Colon (tissue), 2 donors: ENCODE measurements around the gene MSMO1.
"Not testable (repeated sequence)": the region's sequence is repeated elsewhere in the genome, so short reads cannot be mapped to it uniquely, and the experiment has no call there.

Source experiments
- FAIRE-seq: peaks from 2 replicates; lab custom pipeline; 2012; peaks lifted over from hg19 to GRCh38; lab: Jason Lieb, UNC
- donor health status: control.
- donor health status: control.

MSMO1 gene

DNA sequence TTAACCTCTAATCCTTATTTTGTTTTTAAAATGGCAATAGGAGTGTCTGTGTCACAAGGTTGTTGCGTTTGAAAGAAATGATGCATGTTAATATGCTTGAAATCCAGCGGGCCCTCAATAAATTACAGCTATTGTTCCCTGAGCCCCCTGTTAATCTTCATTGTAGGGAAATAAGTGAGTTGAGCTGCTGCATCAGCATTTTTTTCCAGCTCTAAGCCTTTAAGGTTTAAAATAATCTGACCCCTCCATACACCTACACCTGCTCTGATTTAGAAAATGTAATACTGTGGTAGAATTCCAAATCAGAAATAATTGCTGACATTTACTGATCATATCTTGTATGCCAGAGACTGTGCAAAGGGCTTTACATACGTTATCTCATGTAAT is 2.6 kb upstream of the MSMO1 start:
- no peak for FAIRE-seq

GRCh38 chr4:165325732-165326512 is 1.5 kb upstream of the MSMO1 start:
- no peak for FAIRE-seq

- no peak for FAIRE-seq
Measured at GRCh38 chr4:165326831-165327210, 648 bp upstream of the MSMO1 start.

- FAIRE-seq, result no peak
Measured at GRCh38 chr4:165328101-165328425, 594 bp downstream of the MSMO1 start.

DNA sequence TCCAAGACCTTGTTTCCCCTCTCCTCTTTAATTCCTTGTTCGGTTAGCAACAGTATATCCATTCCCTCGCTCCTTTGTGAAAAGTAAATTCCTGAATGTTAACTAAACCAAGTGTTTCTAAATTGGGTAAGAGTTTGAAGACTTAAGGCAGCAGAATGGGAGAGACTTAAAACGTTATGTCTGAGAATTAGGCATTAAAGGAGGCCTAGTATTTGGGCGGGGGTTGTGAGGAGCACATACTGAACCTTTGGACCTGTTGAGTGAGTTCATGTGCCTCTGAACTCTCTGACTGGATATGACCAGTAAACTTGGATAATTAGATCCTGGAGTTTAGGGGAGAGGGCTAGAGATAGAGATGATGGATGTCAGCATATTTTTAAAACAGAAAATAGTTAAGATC is 1.2 kb downstream of the MSMO1 start:
- no peak for FAIRE-seq

DNA sequence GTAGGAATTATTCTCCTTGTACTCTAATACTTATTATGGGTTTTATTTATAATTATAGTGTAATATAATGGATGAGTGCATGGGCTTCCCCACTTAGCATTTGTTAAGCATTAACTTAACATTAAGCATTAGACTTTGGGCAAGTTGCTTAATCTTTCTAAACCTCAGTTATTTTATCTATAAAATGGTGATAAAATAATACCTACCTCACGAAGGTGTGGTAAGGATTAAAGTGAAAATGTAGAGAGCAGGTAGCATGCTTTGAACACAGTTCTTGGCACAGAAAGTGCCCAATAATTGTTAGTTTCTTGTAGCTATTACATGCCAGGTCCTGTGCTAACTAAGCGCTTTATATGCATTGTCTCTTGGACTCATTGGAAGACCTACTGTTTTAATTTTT is 2.6 kb downstream of the MSMO1 start:
- no peak for FAIRE-seq

GRCh38 chr4:165330666-165331065 is 3.2 kb downstream of the MSMO1 start:
- no peak for FAIRE-seq

DNA sequence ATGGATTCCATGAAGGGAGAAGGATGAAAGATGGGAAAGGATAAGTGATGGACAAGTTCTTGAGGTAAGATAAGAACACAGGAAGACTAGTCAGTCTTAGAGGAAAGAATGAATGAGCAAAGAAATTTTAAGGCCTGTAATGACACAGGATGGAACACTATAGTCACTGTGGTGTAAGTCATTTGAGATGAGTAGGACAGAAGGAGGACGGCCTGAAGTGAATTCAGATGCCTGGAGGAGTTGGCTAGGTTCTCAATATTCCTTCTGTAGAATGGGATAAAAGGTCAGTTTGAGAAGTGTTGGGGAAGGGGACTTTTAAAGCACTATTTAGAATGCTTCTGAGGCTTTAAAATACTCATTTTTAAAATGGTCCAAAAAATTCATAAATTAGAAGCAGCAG is 3.9 kb downstream of the MSMO1 start:
- FAIRE-seq, result no peak

- FAIRE-seq, result no peak
Measured at GRCh38 chr4:165331823-165332222, 4.4 kb downstream of the MSMO1 start.

DNA sequence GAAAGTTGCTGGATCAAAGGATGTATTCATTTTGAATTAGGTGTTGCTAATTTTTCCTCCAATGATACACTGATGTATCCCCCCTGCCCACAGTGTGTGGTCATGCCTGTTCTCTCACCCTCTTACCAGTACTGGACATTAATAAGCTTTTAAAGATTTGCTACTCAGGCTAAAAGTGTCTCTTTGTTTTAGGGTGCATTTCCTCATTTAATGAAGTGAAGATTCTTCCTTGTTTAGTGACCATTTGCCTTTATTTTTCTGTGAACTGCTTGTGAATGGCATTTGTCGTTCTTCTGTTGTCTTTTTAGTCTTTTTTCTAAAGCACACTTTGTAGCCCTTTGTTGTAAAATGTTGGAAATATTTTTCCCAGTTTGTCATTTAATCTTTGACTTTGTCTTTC is 5.0 kb downstream of the MSMO1 start:
- no peak for FAIRE-seq

DNA sequence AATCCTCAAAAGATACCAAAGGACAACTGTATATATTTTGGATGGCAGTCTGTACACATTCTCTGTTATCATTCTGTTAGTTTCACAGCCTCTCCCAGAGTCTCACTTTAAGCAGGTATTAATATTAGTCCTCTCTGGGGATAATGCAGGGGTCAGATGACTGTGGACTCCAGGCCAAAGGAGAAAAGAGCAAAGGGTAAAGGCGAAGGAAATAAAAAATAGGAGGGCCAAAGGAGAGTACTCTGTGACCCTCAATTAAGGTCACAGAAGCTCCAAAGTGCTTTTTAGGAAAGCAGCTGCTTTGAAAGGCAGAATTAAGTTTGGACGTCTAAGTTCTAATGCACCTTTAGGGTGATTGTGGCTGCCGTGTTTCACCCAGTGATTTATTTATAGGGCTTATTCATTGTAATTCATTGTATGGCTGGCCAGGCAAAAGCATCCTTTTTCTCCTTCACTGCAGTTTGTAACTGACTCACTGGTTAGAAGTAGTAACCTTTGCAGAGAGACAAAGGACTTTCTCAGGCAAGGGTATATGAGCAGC is 7.8 kb downstream of the MSMO1 start:
- no peak for FAIRE-seq

- no peak for FAIRE-seq
Measured at GRCh38 chr4:165336743-165337142, 9.3 kb downstream of the MSMO1 start.

DNA sequence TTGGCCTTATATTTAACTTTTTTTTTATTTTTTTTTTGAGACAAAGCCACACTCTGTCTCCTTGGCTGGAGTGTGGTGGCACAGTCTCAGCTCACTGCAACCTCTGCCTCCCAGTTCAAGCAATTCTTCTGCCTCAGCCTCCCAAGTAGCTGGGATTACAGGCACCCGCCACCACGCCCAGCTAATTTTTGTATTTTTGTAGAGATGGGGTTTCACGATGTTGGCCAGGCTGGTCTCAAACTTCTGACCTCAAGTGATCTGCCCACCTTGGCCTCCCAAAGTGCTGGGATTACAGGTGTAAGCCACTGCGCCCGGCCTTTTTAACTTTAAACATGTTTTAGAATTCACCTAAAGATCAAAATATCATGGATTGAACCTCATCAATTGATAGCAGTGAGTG is 14.9 kb downstream of the MSMO1 start:
- FAIRE-seq, result not testable (repeated sequence)

DNA sequence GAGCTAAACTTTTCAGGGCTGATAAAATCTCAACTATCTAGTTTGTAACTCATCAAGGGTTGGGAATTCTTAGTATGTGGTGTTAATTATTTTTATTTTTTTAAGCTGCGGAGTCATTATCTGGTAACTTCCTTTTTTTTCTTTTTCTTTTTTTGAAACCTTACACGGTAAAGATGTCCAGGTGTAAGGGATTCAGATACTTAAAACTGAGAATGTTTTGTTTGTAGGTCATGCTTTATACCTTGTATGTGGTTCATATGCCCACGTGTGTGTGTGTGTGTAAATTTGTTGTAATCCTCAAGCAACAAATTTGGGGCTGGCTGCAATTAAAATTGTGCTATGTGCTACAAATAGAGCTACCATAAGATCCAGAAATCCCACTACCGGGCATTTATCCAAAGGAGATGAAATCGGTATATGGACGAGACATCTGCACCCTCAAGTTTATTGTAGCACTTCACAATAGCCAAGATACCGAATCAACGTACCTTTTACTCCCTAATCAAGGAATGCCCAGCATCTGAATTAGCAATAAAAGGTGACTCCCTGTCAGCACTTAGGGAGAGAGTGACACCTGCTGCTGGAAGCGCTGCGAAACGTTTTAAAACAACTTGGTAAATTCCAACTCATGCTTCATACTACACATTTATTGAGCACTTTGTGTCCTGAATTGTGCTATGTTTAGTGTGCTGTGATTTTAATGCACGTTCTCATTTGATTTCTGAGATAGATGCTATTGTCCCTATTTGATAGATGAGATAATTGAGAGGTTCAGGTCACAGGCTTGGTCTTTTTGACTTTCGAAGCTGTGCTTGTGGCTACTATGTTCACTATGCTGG is 16.1 kb downstream of the MSMO1 start:
- no peak for FAIRE-seq

DNA sequence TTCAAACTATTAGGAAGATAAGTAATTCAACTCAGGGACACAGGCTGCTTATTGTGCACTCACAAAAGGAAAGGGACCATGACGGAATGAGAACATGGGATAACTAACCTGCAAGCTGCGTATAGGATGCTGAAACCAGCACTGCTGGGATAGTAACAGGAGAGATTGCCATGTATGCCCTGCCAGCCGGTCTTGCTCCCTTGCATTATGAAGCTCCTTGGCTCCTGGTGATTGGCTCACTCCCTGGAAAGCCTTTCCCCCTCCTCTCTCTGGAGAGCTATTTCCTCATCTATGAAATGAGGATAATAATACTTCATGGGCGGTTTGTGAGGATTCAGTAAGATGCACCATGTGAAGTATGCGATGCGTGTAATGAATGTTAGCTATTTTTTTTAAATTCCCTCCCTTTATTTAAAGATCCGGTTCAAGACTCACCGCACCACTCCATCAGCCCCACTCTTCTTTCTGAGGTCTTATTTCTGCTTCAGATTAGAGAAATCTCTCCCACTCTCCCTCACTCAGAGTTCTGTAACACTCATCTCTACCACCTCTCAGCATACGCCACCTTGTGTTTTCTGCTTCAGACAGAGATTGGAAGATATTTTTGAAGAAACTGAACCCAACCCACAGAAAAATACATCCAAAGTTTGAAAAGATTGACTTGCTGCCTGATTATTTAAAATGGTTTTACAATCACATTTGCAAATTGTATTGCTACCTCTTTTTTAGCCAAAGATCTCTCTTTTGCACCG is 18.4 kb downstream of the MSMO1 start:
- FAIRE-seq, result no peak

- no peak for FAIRE-seq
Measured at GRCh38 chr4:165347647-165348569, 20.4 kb downstream of the MSMO1 start.

DNA sequence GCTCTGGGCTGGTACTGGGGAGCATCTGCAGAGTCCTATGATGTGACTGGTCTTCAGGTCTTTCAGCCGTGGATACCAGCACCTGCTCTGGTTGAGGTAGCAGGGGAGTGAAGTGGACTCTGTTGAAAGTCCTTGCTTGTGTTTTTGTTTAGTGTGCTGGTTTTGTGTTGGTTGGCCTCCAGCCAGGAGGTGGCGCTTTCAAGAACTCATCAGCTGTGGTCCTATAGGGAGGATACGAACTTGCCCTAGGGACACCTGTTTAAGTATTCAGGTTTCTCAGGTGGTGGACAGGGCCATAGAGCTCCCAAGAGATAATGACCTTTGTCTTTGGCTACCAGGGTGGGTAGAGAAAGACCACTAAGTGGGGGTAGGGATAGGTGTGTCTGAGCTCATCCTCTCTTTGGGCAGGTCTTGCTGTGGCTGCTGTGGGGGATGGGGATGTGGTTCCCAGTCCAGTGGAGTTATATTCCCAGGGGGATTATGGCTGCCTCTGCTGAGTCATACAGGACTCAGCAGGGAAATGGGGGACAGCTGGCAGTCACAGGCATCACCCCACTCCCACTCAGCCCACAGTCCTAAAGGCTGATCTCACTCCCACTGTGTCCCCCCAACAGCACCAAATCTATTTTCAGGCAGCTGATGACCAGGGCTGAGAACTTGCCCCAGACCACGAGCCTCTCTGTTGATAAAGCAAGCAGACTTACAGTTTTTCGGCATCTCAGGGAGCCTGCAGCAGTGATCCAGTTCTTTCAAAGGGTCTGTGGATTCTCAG is 24.1 kb downstream of the MSMO1 start:
- FAIRE-seq, result no peak

DNA sequence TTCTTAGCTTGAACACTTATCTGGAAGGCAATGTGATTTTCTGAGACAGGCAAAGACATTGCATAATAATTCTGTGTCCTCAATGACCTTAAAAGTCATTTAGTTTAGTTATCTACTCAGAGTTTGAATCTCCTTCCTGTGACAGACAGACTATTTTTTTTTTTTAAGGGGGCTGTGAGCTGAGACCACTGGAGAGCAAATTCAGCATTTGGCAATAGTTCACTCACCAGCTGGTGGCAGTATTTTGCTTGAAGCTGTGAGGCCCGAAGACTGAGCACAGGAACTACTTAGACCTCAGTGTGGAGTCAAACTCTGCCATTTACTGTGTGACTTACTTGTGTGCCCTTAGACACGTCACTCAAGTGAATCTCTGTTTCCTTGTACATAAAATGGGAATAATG is 28.4 kb downstream of the MSMO1 start:
- no peak for FAIRE-seq

DNA sequence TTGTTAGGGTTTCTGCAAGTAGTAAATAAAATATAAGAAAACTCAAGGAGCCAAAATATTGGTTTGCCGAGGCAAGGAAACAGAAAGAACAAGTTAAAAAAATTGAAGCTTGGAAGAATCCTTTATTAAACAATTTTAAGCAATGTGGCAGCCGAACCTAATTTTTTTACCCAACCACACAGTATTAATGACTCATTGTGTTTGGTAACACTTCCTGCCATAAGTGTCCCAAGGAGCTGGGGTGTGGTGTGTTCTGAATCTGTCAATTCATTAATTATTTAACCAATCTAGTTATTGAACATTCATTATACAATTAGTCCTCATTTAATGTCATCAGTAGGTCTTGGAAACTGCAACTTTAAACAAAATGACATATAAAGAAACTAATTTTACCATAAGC is 32.0 kb downstream of the MSMO1 start:
- no peak for FAIRE-seq

DNA sequence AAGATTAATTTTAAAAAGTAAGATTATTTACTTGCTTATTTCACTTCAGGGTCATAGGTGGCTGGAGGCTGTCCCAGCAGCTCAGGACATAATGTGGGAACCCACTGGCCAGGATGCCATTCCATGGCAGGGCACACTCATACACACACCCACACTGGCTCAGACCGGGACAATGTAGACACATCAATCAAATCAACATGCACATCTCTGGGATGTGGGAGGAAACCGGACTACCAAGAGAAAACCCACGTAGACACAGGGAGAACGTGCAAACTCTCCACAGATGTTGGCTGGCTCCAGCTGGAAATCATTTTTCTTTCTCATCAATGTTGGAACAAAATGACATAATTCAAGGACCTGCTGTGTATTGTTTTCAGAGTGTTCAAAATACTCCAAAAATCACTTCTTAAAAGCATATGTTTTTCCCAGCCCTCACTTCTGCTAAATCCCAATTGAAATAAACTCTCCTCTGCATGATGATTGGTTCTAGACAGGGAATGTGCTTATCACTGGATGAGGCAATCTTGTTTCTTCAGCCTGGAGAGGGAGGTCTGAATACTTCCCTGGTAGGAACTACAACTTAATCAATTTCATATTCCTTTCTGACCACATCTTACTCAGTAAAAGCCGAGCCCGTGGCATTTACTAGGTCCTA is 32.7 kb downstream of the MSMO1 start:
- no peak for FAIRE-seq
